GM18867 (cell line): ENCODE measurements around the gene FCRL1.

ENCODE experiments used
- ATAC-seq: cut with Tn5 transposase; IDR thresholded peaks from one replicate; pipeline ENCODE4 v1.9.1; 2021; ENCODE audit warnings: mild to moderate bottlenecking, moderate library complexity; ENCODE audit not compliant: unreplicated experiment

FCRL1 gene, protein sequence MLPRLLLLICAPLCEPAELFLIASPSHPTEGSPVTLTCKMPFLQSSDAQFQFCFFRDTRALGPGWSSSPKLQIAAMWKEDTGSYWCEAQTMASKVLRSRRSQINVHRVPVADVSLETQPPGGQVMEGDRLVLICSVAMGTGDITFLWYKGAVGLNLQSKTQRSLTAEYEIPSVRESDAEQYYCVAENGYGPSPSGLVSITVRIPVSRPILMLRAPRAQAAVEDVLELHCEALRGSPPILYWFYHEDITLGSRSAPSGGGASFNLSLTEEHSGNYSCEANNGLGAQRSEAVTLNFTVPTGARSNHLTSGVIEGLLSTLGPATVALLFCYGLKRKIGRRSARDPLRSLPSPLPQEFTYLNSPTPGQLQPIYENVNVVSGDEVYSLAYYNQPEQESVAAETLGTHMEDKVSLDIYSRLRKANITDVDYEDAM

DNA sequence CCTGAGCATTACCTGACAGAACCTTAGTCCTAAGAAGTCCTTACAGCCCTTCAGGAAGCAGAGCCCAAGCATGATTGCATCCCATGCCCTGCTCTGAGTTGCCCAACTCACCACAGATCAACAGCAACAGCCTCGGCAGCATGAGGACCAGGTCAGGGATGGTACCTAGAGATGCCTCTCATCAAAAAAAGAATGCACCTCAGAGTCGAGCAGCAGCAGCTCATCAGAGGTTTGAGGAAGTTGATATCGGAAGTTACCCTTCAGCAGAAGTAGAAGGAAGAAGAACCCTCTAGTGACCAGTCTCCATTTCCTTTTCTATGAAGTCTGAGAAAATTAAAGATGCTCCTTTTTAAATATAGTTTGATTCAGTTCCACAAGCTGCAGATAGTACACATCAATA, at the start of gene FCRL1:
Gene FCRL1 (minus strand): TSS at position 225 of the 400 bp plus-strand sequence. CDS start 83 bp downstream, at position 142.
- no peak for ATAC-seq

DNA sequence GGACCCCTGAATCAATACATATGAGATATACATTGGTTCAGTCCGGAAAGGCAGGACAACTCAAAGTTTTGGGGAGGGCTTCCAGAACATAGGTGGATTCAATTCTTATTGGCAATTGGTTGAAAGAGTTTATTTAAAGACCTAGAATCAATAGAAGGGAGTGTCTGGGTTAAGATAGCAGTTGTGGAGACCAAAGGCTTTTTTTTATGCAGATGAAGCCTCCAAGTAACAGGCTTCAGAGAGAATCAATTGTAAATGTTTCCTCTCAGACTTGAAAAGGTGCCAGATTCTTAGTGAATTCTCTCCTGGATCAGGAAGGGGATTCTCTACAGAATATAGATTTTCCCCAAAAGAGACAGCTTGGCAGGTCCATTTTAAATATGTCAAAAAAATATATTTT, 48.7 kb upstream of the FCRL1 start:
- no peak for ATAC-seq

DNA sequence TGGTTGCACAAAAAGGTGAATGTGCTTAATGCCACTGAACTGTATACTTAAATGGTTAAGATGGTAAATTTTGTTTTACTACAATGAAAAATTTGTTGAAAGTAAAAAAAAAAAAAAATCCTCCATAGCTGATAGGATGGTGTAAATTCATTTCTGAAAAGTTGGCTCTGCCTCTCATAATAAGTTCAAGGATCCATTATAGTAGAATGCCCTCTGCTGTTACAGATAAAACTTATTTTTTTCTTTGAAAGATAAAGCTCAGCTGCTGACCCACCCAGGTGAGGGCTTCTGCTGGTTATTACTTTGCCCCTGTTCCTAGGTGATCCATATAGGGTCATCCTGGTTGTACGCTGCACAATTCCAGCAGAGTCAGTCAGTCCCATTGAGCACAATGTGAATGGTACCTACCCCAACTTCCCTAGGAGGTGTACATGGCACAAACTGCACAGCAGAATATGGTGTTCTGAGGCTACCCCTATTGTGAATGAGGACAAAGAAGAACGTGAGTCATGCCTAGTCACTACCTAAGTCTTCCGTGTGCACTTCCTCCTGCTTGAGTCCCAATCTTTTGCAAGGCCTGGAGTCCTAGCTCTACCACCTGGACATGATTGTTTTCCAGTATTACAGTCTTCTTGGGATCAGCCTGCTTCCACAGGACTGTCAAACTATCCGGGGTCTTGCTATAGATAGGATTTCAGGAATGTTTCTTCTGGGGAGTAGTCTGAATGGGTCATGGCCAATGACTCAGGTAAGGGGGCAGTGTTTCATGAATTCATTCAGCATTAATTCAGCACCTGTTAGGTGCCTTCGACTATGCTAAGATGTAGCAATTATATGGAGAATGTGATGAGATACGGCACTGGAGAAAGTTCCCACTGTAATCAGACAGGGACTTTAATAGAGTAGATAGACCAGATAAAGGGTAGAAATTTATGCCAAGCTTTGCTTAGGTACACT, 42.5 kb upstream of the FCRL1 start:
- ATAC-seq = no peak

DNA sequence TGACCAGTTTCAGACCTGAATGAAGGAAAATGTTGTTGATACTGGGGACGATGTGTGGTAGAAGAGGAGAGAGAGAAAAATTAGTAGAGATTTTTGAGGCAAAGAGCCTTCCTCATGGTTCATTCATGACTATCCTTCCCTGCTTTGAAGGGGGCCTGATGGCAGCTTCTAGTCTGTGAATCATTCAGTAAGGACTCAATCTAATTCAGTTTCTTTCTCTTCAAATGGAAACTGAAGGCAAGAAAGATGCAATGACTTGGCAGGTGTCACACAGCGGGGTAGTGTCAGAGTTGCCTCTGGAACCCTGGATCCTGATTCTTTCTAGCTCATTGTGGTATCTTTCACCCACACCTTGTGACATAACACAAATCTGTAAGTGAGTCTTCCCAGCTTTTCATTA, 36.6 kb upstream of the FCRL1 start:
- peak; percentile 83 for ATAC-seq

DNA sequence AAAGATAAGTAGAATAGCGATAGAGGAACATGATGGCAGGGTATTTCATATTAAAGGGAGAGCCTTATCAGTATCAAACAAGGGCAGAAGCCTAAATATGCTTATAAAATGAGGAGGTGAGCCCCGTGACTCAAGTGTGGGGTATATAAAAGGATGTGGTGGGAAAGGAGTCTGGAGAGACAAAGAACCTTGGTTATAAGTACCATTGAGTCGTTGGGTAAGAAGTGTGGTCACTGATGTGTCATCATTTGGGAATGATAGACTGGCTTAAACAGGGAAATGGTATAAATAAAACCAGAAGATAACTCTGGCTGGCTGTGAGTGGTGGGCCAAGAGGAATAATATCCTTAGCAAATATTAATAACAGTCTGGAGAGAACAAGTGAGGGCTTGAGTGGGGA, 32.6 kb upstream of the FCRL1 start:
- no peak for ATAC-seq

DNA sequence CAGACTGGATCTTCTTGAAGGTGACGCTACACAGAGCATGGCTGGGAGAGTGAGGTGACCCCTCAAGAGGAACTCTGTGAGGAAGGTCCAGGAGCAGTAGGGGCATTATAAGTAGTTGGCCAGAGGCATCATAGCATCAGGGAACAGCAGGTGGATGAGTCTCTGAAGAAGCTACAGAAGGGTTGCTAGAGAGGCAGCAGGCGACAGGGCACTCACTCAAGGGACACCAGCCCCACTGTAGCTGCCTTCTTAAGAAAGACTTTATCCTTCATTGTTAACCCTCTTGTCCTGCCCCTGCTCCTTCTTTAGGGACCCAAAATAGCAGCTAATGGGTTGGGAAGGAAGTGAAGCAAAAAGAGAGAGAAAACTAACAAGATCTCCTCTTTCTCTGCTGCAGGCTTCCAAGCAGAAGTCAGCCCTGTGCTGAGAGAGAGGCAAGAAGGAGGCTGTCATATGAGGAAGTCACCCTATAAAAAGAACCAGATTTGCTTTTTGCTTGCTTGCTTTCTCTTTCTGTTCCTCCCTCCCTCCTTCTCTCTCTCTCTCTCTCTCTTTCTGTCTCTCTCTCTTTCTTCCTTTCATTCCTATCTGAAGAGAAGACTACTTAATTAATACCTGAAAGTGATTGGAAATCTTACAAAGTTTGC, 29.4 kb upstream of the FCRL1 start:
- peak; percentile 87 for ATAC-seq

DNA sequence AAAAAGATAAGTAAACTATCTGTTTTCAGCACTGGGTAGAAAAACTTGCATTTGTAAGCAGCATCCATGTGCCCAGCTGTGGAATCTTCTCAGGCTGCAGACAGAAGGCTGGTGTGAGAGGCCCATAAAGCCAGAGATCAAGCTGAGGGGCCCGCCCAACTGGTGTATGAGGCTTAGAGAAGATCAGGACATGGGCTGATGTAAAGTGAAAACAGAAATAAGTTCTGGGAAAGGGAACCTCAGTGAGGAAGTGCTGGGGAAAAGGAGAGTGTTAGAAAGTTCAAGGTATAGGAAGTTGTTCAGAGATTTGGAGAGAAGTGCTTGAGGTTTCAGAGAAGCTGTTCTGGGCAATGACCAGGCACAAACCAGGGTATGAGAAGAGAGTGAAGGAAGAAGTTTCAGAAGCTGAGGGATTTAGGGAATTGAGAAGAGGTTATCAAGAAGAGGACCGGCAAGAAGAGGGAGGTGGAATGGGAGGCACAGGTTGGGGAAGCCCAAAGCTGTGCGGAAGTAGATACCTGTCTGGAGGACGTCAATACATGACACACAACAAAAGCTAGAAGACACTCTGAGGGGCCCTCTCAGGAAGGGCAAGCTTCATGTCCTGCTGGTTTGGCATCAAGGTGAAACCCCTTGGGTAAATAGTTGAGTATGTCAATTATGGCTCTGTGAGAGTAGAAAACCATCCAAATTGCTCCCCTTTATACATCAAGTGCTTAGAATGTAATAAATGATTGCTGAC, 24.3 kb upstream of the FCRL1 start:
- no peak for ATAC-seq

DNA sequence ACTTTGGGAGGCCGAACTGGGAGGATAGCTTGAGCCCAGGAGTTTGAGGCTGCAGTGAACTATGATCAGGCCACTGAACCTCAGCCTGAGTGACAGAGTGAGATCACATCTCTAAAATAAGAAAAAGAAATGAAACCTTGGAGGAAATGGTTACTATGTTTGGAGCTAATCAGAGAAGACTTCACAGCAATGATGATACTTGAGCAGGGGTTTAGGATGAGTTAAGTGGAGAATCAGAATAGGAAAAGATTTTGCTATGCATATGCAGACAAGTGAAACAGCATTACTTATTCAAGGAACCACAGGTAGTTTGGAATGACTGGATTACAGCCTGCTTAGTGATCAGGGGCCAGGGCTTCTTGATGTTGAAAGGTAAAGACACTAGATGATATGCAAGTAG, 23.0 kb upstream of the FCRL1 start:
- ATAC-seq = no peak

DNA sequence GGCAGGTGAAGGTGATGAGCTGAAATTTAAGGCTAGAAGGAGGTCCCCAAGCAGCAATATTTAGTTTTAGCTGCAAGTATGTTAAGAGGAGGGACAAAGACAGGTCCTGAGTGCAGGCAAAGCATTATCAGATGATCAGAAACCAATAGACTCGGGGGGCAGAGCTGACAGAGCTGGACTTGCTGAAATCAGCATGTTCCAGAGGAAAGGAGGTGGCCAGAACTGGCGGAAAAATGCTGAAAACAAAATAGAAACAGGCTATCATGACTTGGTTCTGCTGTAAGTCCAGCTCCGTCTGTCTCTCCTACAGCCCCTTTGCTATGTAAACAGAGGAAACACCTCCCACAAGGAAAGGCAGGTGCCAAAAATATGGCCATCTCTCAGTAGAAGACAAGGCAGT, 21.8 kb upstream of the FCRL1 start, which contains the start of gene CD5L:
Gene CD5L (minus strand): TSS at position 101 of the 400 bp plus-strand sequence. CDS start 107 bp downstream, outside the sequence.
- no peak for ATAC-seq

DNA sequence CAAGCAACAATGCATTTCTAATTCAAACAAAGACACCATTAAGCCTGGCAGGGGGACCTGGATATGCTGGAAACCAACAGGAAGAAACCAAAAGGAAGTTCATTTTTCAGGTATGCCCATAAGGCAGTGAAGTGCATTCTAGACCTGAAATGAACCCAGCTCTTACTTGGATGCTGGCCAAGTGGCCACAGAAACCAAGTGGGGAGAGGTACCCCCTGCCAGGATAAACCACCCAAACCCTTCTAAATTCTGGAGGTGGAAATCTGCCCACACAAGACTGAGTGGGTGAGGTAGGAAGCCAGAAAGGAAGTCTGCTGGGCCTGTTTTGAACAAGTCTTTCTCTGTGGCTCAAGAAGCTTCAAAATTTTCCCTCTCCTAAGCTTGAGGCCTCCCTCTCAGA, 19.0 kb upstream of the FCRL1 start:
- no peak for ATAC-seq

DNA sequence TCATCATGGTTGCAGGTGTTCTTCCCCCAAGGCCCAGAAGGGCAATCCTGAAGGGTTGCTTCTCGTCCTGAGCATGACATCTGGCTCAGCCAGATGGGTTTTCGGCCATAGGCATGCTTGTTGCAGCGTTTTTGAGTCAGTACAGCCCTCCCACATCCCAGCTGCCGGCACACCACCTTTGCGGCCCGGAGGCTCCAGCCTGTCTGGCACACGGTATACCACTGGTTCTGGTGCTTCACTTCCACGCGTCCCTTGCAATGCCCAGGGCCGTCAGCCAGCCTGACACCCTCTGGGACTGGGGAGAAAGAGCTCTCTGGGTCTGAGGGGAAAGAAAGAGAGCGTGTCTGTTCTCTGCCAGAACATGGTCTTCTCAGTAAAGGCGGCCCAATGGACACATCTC, 14.5 kb upstream of the FCRL1 start:
- ATAC-seq = no peak

DNA sequence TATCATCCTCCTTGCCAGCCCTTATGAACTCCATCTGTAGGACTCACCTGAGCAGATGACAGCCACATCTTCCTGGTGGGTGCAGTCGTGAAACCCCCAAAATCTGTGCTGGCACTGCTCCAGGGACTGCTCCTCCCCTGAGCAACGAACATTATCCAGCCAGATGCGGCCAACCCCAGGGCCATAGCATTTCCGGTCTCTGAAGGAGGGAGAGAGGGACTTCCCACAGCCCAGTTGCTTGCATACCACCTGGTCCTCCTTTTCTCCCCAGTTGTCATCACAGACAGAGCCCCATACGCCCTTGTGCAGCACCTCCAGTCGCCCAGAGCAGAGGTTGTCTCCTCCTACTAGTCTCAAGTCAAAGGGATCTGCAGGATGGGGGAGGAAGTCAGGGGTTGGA, 13.2 kb upstream of the FCRL1 start:
- ATAC-seq = no peak

DNA sequence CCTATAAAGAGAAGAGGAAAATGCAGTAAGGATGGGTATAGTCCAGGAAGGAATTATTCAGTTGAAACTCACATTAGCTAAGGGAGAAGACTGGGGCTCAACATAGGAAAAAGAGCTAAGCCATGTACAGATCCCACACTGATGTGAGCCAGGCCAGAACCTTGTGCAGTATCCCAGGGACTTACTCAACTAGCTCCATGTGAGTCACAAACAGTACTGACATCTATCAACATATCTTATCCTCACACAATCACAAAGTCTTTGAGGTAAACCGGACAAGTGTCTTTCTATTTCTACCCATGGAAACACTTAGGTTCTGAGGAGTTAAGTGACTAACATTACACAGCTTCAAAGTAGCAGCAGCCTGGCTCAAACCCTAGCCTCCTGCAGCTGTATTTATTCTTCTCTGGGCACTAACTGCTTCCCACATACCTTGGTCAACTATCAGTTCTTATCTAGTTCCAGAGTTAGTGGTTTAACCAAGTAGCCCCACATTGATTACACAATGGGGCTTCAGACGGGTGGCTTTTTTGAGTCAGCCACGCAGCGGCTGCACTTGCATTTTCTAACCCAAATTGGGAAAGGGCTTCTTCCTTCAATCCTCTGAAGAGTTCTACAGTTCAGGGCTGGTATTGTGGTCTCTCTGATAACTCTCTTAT, 12.2 kb upstream of the FCRL1 start:
- no peak for ATAC-seq

DNA sequence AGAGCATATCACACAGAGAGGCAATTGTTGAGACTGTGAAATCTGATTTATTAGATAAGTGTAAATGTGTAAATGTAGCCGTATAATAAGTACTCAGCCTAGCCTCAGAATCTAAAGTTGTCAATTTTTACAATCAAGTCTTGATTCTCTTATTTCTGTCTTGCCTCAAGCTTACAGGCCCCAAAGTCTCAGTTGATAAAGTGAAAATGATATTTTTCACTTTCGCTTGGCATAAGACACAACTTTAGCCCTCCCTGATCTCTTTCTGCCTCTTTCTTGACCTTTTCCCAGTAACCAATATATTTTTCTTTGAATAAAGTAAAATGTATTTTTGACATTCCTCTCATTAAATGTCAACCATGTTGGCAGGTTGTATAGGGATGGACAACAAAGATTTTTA, 11.0 kb upstream of the FCRL1 start:
- no peak for ATAC-seq

DNA sequence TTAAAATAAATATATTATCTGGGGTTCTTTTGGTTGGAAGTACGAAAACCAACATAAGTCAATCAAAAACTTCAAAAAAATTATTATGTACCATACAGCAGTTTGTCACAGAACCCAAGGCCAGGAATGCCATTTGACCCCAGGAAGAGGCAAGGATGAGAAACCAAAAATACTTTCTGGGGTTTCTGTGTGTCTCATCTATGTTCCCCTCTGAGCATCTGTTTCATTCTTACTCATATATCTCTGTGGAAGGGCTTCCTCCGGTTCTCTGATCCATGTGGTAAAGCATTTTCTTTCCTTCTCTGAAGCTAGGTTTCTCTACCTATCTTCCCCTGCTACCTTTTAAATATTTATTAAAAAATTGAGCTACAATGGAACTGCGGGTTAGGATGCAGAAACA, 9.8 kb upstream of the FCRL1 start:
- no peak for ATAC-seq

DNA sequence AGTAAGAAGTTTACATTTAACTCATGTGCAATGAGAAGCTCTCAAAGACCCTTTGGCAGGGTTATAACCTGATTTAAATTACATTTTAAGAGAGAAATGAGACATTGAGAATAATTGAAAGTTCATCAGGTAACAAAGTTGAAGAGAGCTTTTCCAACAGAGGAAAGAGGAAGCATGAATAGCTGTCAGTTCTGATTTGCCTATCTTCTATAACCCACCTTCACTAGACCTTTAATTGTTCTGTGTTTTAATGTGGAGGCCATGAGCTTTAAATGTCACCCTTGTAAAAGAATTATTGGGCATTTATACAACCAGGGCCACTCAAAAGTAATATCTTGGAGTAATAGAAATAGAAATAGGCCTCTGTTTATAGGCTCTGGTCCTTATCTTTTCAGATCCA, 9.3 kb upstream of the FCRL1 start:
- ATAC-seq = no peak

DNA sequence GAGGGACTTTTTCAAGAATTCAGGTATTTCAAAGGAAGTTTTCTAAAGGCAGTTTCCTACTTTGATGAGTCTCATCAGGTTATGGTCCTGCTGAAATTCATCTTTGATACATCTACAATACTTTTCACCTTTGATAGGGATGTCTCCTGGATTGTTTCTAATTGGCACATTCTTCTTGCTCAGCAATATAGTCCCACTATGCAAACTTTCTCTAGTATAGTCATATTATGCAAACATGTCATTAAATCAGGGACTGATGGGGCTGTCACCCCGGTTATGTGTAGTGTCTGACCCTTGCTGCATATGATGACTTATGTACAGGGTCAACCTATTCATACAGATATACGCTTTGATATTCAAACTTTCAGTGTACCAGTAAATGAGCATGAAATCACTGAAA, 379 bp upstream of the FCRL1 start:
- no peak for ATAC-seq

DNA sequence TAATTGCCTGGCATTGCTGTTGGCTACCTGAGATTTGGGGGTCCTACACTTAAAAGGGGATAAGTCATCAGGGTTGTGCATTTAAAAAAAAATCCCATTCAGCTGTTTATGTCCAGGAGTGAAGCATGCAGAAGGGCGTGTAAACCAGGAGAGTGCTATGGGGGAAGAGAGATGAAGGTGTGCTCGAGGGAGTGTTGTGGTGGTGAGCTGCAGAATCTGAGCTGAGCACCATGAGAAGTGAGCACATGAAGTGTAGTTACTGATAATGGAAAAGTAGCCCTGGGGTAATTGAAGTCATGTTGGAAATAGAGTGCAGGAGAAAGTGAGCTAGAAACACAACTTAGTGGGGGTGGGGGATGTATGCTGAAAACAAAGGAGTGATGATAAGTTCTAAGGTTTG, 705 bp downstream of the FCRL1 start:
- ATAC-seq = no peak

DNA sequence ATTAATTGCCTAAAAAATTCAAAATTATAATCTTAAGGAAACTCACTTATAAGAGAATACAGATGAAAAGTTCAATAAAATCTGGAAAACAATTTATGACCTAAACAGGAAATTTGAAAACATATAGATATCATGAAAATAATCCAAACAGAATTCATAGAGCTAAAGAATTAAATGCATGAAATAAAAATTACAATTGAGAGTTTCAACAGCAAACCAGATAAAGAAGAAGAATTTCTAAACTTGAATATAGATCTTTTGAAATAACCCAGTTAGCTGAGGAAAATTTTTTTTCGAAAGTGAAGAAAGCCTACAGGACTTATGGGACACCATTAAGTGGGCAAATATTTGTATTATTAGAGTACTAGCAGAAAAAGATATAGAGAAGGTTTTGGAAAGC, 6.7 kb downstream of the FCRL1 start:
- ATAC-seq = no peak
